D341Med (cell line): ENCODE results near the gene C20orf204.

Experiments
- DNase-seq: peaks from one replicate; pipeline ENCODE4 v3.0.0; 2012; ENCODE audit warnings: low spot score

Gene C20orf204

GRCh38 chr20:64056889-64057627, 21.1 kb downstream of the C20orf204 start:
- DNase-seq: no peak

GRCh38 chr20:64057628-64058498, 21.9 kb downstream of the C20orf204 start:
- DNase-seq: peak; percentile 90

- no peak for DNase-seq
Measured at GRCh38 chr20:64058536-64058935, 22.6 kb downstream of the C20orf204 start.

GRCh38 chr20:64062276-64062595, 26.3 kb downstream of the C20orf204 start:
- no peak for DNase-seq

- DNase-seq: peak; percentile 99
Measured at GRCh38 chr20:64062596-64063388, 26.8 kb downstream of the C20orf204 start, which contains the start of gene TCEA2. Gene TCEA2, plus strand, starts transcription at chr20:64063198. Its CDS starts 115 bp downstream, at chr20:64063313.

GRCh38 chr20:64063389-64064144, 27.6 kb downstream of the C20orf204 start:
- DNase-seq: no peak

GRCh38 chr20:64064145-64064698, 28.2 kb downstream of the C20orf204 start:
- DNase-seq: no peak

GRCh38 chr20:64065062-64065973, 29.3 kb downstream of the C20orf204 start:
- DNase-seq: no peak

- no peak for DNase-seq
Measured at GRCh38 chr20:64065974-64066343, 30.0 kb downstream of the C20orf204 start.

GRCh38 chr20:64067005-64067632, 31.1 kb downstream of the C20orf204 start:
- no peak for DNase-seq

- no peak for DNase-seq
Measured at GRCh38 chr20:64067733-64068307, 31.8 kb downstream of the C20orf204 start.

GRCh38 chr20:64068386-64069208, 32.6 kb downstream of the C20orf204 start:
- no peak for DNase-seq

- no peak for DNase-seq
Measured at GRCh38 chr20:64069209-64069613, 33.2 kb downstream of the C20orf204 start.

- DNase-seq: peak; percentile 72
Measured at GRCh38 chr20:64069614-64070243, 33.7 kb downstream of the C20orf204 start.

GRCh38 chr20:64070244-64070993, 34.4 kb downstream of the C20orf204 start:
- DNase-seq: no peak

GRCh38 chr20:64071341-64072332, 35.7 kb downstream of the C20orf204 start:
- no peak for DNase-seq
